ENCODE results near the gene R3HDM2. TPM values are rescaled to one million over a fixed set of nuclear protein-coding genes. Genes with fewer than 3 reads are reported as not detected.

R3HDM2 gene
- total RNA-seq, 1 experiment from 2014 or later: 34.7 TPM

GRCh38 chr12:57431654-57432188 lies 878 bp upstream of the R3HDM2 start:
- peak overlapping the region; percentile 79 for H3K4me3 Mint-ChIP-seq

GRCh38 chr12:57430112-57430930 lies 522 bp downstream of the R3HDM2 start:
- peak; percentile 61 for DNase-seq (ENCODE audit: low spot score)
- Mint-ChIP-seq H3K4me3 (peak overlapping the region; percentile 88), H3K27me3 (ENCODE audit: low read depth) (no peaks in the 10 kb centered on the region; the same call in 1 of the 2 replicates), H3K36me3 (no peaks in the 10 kb centered on the region), H3K27ac (peak overlapping the region; percentile 96), H3K9me3 (no peaks in the 10 kb centered on the region), H3K4me1 (peaks cover 25% of the 10 kb centered on the region)
- peak; percentile 52 for ATAC-seq
- CTCF ChIA-PET: interaction anchor here (0.6 to 3.4 kb wide), 14 partner anchors 9 to 429 kb away, joined by 3 to 23 read pairs (median 4); partner anchors contain the start of genes GLI1 and INHBE
- POLR2A ChIA-PET: interaction anchor here (0.7 to 1.2 kb wide), 4 partner anchors 23 to 123 kb away, joined by 3 to 9 read pairs (median 6); partner anchors contain the start of genes GLI1 and INHBE
- TF ChIP-seq USF1 (CRISPR knock-in tag; IDR thresholded peaks at IDR 0.05) (no peak), HMGA2 (CRISPR knock-in tag; IDR thresholded peaks at IDR 0.05) (no peak), ATF1 (CRISPR knock-in tag; IDR thresholded peaks at IDR 0.05) (no peak), SP1 (CRISPR knock-in tag; conservative IDR thresholded peaks at IDR 0.05) (peak; percentile 1; the same call in 1 of the 2 replicates), ZNF219 (CRISPR knock-in tag; IDR thresholded peaks at IDR 0.05; ENCODE audit: borderline replicate concordance) (no peak), ZNF671 (CRISPR knock-in tag; IDR thresholded peaks at IDR 0.05) (no peak), KAT7 (CRISPR knock-in tag; IDR thresholded peaks at IDR 0.05; ENCODE audit: borderline replicate concordance) (no peak)

More at GRCh38 chr12:57431654-57432188, 878 bp upstream of the R3HDM2 start:
- Mint-ChIP-seq H3K4me1 (peaks cover 25% of the 10 kb centered on the region), H3K9me3 (no peaks in the 10 kb centered on the region), H3K27ac (peak overlapping the region; percentile 88), H3K27me3 (ENCODE audit: low read depth) (no peaks in the 10 kb centered on the region; the same call in 1 of the 2 replicates), H3K36me3 (no peaks in the 10 kb centered on the region)
- POLR2A ChIA-PET: no interaction called here
- TF ChIP-seq MYBL2 (CRISPR knock-in tag; IDR thresholded peaks at IDR 0.05) (no peak), ZNF232 (CRISPR knock-in tag; IDR thresholded peaks at IDR 0.05) (0 out of 2 replicates have a peak, but pooled peaks have one; percentile 7)
- ATAC-seq: no peak
- DNase-seq (ENCODE audit: low spot score): no peak
- CTCF ChIA-PET: interaction anchor here (1.0 to 4.1 kb wide), 3 partner anchors 21 to 161 kb away, joined by 3 to 18 read pairs (median 3); partner anchors contain the start of gene INHBE

- Mint-ChIP-seq H3K27ac (peak overlapping the region; percentile 96), H3K4me1 (peaks cover 25% of the 10 kb centered on the region), H3K36me3 (peaks cover 1% of the 10 kb centered on the region), H3K27me3 (ENCODE audit: low read depth) (no peaks in the 10 kb centered on the region; the same call in 1 of the 2 replicates), H3K9me3 (no peaks in the 10 kb centered on the region), H3K4me3 (peak overlapping the region; percentile 88)
- DNase-seq (ENCODE audit: low spot score) (no peak), ATAC-seq (no peak)
- CTCF ChIA-PET: interaction anchor here (0.6 to 3.4 kb wide), 13 partner anchors 8 to 428 kb away, joined by 3 to 23 read pairs (median 4); partner anchors contain the start of genes GLI1 and INHBE
- POLR2A ChIA-PET: interaction anchor here (0.7 to 1.2 kb wide), 4 partner anchors 23 to 122 kb away, joined by 3 to 9 read pairs (median 6); partner anchors contain the start of genes GLI1 and INHBE
- no peak for TF ChIP-seq ZNF219 (CRISPR knock-in tag; IDR thresholded peaks at IDR 0.05; ENCODE audit: borderline replicate concordance)
Measured at GRCh38 chr12:57429473-57430111, 1.3 kb downstream of the R3HDM2 start.

GRCh38 chr12:57428965-57429364 lies 1.9 kb downstream of the R3HDM2 start:
- H3K4me3 Mint-ChIP-seq: peak overlapping the region; percentile 88
- no peaks in the 10 kb centered on the region for H3K27me3 Mint-ChIP-seq (ENCODE audit: low read depth)
- no peaks in the 10 kb centered on the region for H3K9me3 Mint-ChIP-seq
- peak overlapping the region; percentile 91 for H3K27ac Mint-ChIP-seq
- ChIA-PET CTCF (interaction anchor here (1.4 to 3.4 kb wide), 5 partner anchors 23 to 158 kb away, joined by 3 to 23 read pairs (median 13); partner anchors contain the start of genes GLI1 and INHBE), POLR2A (no interaction called here)
- TF ChIP-seq NFYB (CRISPR knock-in tag; conservative IDR thresholded peaks at IDR 0.05; ENCODE audit: low read depth) (no peak), FOXJ3 (CRISPR knock-in tag; IDR thresholded peaks at IDR 0.05; ENCODE audit: borderline replicate concordance) (no peak), USF1 (CRISPR knock-in tag; IDR thresholded peaks at IDR 0.05) (0 out of 2 replicates have a peak, but pooled peaks have one; percentile 18), CREM (CRISPR knock-in tag; IDR thresholded peaks at IDR 0.05) (no peak), NFE2L1 (CRISPR knock-in tag; IDR thresholded peaks at IDR 0.05) (no peak), CTCF (IDR thresholded peaks at IDR 0.05) (no peak), ESRRA (CRISPR knock-in tag; IDR thresholded peaks at IDR 0.05; ENCODE audit: borderline replicate concordance) (no peak), SMAD3 (CRISPR knock-in tag; IDR thresholded peaks at IDR 0.05; ENCODE audit: borderline replicate concordance) (no peak), MLX (CRISPR knock-in tag; IDR thresholded peaks at IDR 0.05) (no peak), SOX15 (CRISPR knock-in tag; IDR thresholded peaks at IDR 0.05) (no peak), ZNF121 (CRISPR knock-in tag; IDR thresholded peaks at IDR 0.05) (peak; percentile 87), CBFB (CRISPR knock-in tag; IDR thresholded peaks at IDR 0.05; ENCODE audit: low read depth) (no peak), TCF7 (CRISPR knock-in tag; IDR thresholded peaks at IDR 0.05; ENCODE audit: low read depth) (no peak), FOXP1 (CRISPR knock-in tag; IDR thresholded peaks at IDR 0.05; ENCODE audit: borderline replicate concordance) (no peak)
- H3K36me3 Mint-ChIP-seq: peaks cover 5% of the 10 kb centered on the region
- peaks cover 25% of the 10 kb centered on the region for H3K4me1 Mint-ChIP-seq
- DNase-seq (ENCODE audit: low spot score) (no peak), ATAC-seq (no peak)

Data from WTC11 (cell line).